Esophagus muscularis mucosa (tissue), 4 donors: Measurements from ENCODE around the gene COL11A1.

Experiments used
- CTCF ChIP-seq, 3 experiments: fragments of 200-600 bp in 2 of 3; fragments of 450-650 bp in 1 of 3; sonication (generic) in 2 of 3; IDR thresholded peaks; one replicate each; pipeline ENCODE4 v1.5.1; 2017 to 2019; ENCODE audit warnings: antibody characterized with exemption in 3 of 3, mild to moderate bottlenecking in 2 of 3, moderate library complexity in 1 of 3
- EP300 ChIP-seq: sonication (generic); formaldehyde crosslinking; IDR thresholded peaks from one replicate; pipeline ENCODE4 v1.6.1; 2017; ENCODE audit warnings: antibody characterized with exemption
- POLR2A ChIP-seq: fragments of 450-650 bp; IDR thresholded peaks from one replicate; pipeline ENCODE4 v1.6.1; 2017; ENCODE audit warnings: antibody characterized with exemption, moderate library complexity, mild to moderate bottlenecking, low read depth
- POLR2AphosphoS5 ChIP-seq, 2 donors: sonication (generic); formaldehyde crosslinking; IDR thresholded peaks; one replicate each; pipeline ENCODE4 v1.6.1; 2017; ENCODE audit warnings: antibody characterized with exemption in 2 of 2

GRCh38 chr1:103063921-103064320 is 44.4 kb downstream of the COL11A1 start:
- TF ChIP-seq CTCF (IDR thresholded peaks at IDR 0.05) (no peak), POLR2AphosphoS5 (IDR thresholded peaks at IDR 0.05) (no peak), EP300 (no peak), POLR2A (no peak)
